GM12878 (cell line): Measurements from ENCODE around the gene SEBOX. TPM values are rescaled to one million over a fixed set of nuclear protein-coding genes. Genes with fewer than 3 reads are reported as not detected.

Source experiments
- ATAC-seq: fragments of 200-7000 bp; cut with Tn5 transposase; 3 replicates; pipeline ENCODE4 v1.9.1; 2020; ENCODE audit warnings: mild to moderate bottlenecking, moderate library complexity
- BruUV-seq: library from RNA; stranded (reverse); fragments of 400-500 nt; replicated peaks from 2 replicates; lab custom pipeline; 2021; lab: Mats Ljungman, UMichigan
- CTCF ChIA-PET: fragments of 300-600 bp; sonication (Branson Sonifier 250); formaldehyde crosslinking; extraction: SDS; loops from one replicate; lab custom pipeline; 2021; ENCODE audit warnings: inconsistent platforms; lab: Yijun Ruan, JAX
- POLR2A ChIA-PET: fragments of 350-600 bp; formaldehyde crosslinking; extraction: SDS; loops from one replicate; lab custom pipeline; 2021; ENCODE audit warnings: inconsistent platforms; lab: Charles Lee
- RAD21 ChIA-PET: fragments of 300-600 bp; sonication (Branson Sonifier 250); formaldehyde crosslinking; loops from one replicate; lab custom pipeline; 2023; ENCODE audit warnings: antibody characterized with exemption; ENCODE audit not compliant: unreplicated experiment; lab: Charles Lee
- SMC1A ChIA-PET: fragments of 300-600 bp; sonication (Branson Sonifier 250); formaldehyde crosslinking; loops from one replicate; lab custom pipeline; 2023; ENCODE audit not compliant: unreplicated experiment, uncharacterized antibody; lab: Charles Lee
- DNase-seq: peaks from one replicate; pipeline ENCODE4 v3.0.0-alpha.2; 2011; ENCODE audit warnings: low read depth, low spot score
- FAIRE-seq: peaks from 3 replicates; lab custom pipeline; 2011; peaks lifted over from hg19 to GRCh38; lab: Jason Lieb, UNC
- H2AFZ ChIP-seq: 2 replicates; pipeline ENCODE4 v1.6.0; 2011; ENCODE audit warnings: low read depth, low read length, control low read depth; ENCODE audit not compliant: control insufficient read depth
- H3K27ac ChIP-seq: 2 replicates; pipeline ENCODE4 v1.5.1; 2011; ENCODE audit warnings: control low read depth; ENCODE audit not compliant: control insufficient read depth, insufficient read depth
- H3K27me3 ChIP-seq, 2 experiments: replicated peaks in 1 of 2; 2 replicates each; pipeline versions ENCODE4 v1.6.0 to v1.6.1; 2011; ENCODE audit warnings: low read length in 1 of 2; ENCODE audit not compliant: control insufficient read depth in 2 of 2, insufficient read depth in 2 of 2
- H3K36me3 ChIP-seq, 2 experiments: 2 replicates each; pipeline ENCODE4 v1.5.1; 2011; ENCODE audit warnings: low read length in 1 of 2; ENCODE audit not compliant: control insufficient read depth in 2 of 2, insufficient read depth in 2 of 2
- H3K4me1 ChIP-seq: 2 replicates; pipeline ENCODE4 v1.6.1; 2011; ENCODE audit warnings: mild to moderate bottlenecking, low read length, moderate library complexity, mixed read lengths; ENCODE audit not compliant: control insufficient read depth, insufficient read depth
- H3K4me2 ChIP-seq: 2 replicates; pipeline ENCODE4 v1.6.0; 2011; ENCODE audit warnings: control low read depth; ENCODE audit not compliant: control insufficient read depth, insufficient read depth
- H3K4me3 ChIP-seq: fragments of 200-600 bp; sonication (generic); 2 replicates; pipeline ENCODE4 v1.5.1; 2016
- H3K79me2 ChIP-seq: 2 replicates; pipeline ENCODE4 v1.6.0; 2011; ENCODE audit warnings: low read length; ENCODE audit not compliant: control insufficient read depth, insufficient read depth
- H3K9ac ChIP-seq: 2 replicates; pipeline ENCODE4 v1.8.0; 2011; ENCODE audit warnings: low read length, control low read depth, mixed read lengths; ENCODE audit not compliant: control insufficient read depth, insufficient read depth
- H3K9me3 ChIP-seq: replicated peaks from 3 replicates; pipeline ENCODE4 v1.5.1; 2011; ENCODE audit warnings: mild to moderate bottlenecking, low read length; ENCODE audit not compliant: control insufficient read depth, insufficient read depth
- H4K20me1 ChIP-seq: 2 replicates; pipeline ENCODE4 v1.6.0; 2011; ENCODE audit not compliant: control insufficient read depth, insufficient read depth
- ASH2L ChIP-seq: fragments of 300-600, 200-600 bp; sonication (generic); IDR thresholded peaks from 2 replicates; pipeline ENCODE4 v1.6.1; 2017; ENCODE audit warnings: low read depth, mild to moderate bottlenecking, borderline replicate concordance
- ATF2 ChIP-seq: IDR thresholded peaks from 2 replicates; pipeline ENCODE4 v1.6.1; 2012; ENCODE audit warnings: low read length, inconsistent platforms
- BACH1 ChIP-seq: fragments of 450-650 bp; IDR thresholded peaks from 2 replicates; pipeline ENCODE4 v1.6.1; 2017; ENCODE audit warnings: mild to moderate bottlenecking, borderline replicate concordance
- HDAC2 ChIP-seq: fragments of 200-600 bp; sonication (generic); IDR thresholded peaks from 2 replicates; pipeline ENCODE4 v1.6.1; 2017
- MEF2A ChIP-seq: IDR thresholded peaks from 2 replicates; pipeline ENCODE4 v1.6.1; 2011; ENCODE audit warnings: low read depth, mild to moderate bottlenecking, low read length, moderate library complexity; ENCODE audit not compliant: insufficient read depth
- NFIC ChIP-seq: IDR thresholded peaks from 2 replicates; pipeline ENCODE4 v1.6.1; 2012; ENCODE audit warnings: low read depth, mild to moderate bottlenecking, inconsistent platforms, low read length, moderate library complexity
- POLR2A ChIP-seq: IDR thresholded peaks from 2 replicates; pipeline ENCODE4 v1.6.1; 2011; ENCODE audit warnings: low read depth, mild to moderate bottlenecking, low read length
- SIN3A ChIP-seq: IDR thresholded peaks from 2 replicates; pipeline ENCODE4 v1.6.1; 2012; ENCODE audit warnings: low read depth, low read length, improper control_type of control experiment
- SP1 ChIP-seq: IDR thresholded peaks from one replicate; pipeline ENCODE4 v1.6.1; 2011; ENCODE audit warnings: low read depth, low read length
- SRF ChIP-seq, 2 experiments: IDR thresholded peaks; 2 replicates each; pipeline ENCODE4 v1.6.1; 2011; ENCODE audit warnings: low read depth in 2 of 2, low read length in 2 of 2, mild to moderate bottlenecking in 1 of 2, moderate library complexity in 1 of 2
- SUPT20H ChIP-seq: IDR thresholded peaks from 2 replicates; pipeline ENCODE4 v1.6.1; 2011; ENCODE audit warnings: low read depth, mild to moderate bottlenecking, low read length, moderate library complexity, borderline replicate concordance; ENCODE audit not compliant: control insufficient read depth
- TBL1XR1 ChIP-seq: IDR thresholded peaks from 2 replicates; pipeline ENCODE4 v1.6.1; 2012; ENCODE audit warnings: low read depth, low read length, improper control_type of control experiment
- YY1 ChIP-seq: IDR thresholded peaks from 2 replicates; pipeline ENCODE4 v1.6.1; 2011; ENCODE audit warnings: low read depth, mild to moderate bottlenecking, low read length
- ZNF274 ChIP-seq: IDR thresholded peaks from one replicate; pipeline ENCODE4 v1.8.0; 2011; ENCODE audit not compliant: insufficient read length, insufficient read depth
- WGBS: methylation state at CpG from one replicate; pipeline ENCODE4 v1.1.6; 2016; ENCODE audit warnings: low lambda C conversion rate; ENCODE audit not compliant: insufficient replicate concordance, insufficient coverage; ENCODE audit errors: missing lambda C conversion rate; 5-methylcytosine and 5-hydroxymethylcytosine counted together
- in situ Hi-C: fragments of 300-500 bp; cut with MboI; formaldehyde crosslinking; loops from 9 replicates; pipeline ENCODE4 v1.14.3; 2018; ENCODE audit warnings: mixed read lengths
- intact Hi-C: fragments of 100-400 bp; cut with micrococcal nuclease; formaldehyde crosslinking; loops from one replicate; pipeline ENCODE4 v1.14.2; 2022; ENCODE audit not compliant: unreplicated experiment
- polyA plus RNA-seq, 11 experiments: library from polyadenylated mRNA; depleted of rRNA in 4 of 11; unstranded in 6 of 11; stranded (reverse) in 5 of 11; fragments of >200 nt; fragmentation: Nextera tagmentation in 4 of 11; fragmentation: Illumina TruSeq in 1 of 11; extraction: Ambion mirVana in 4 of 11; extraction: Trizol in 1 of 11; gene quantifications; 1 replicate in 1 of 11; 2 replicates in 10 of 11; pipeline versions ENCODE4 v1.2.1 to v1.2.3, GENCODE V29; 2011 to 2016; ENCODE audit warnings: inconsistent platforms in 2 of 11, missing spikeins in 2 of 11, low read depth in 1 of 11
- total RNA-seq, 4 experiments: library from RNA; depleted of rRNA in 3 of 4; stranded (reverse); fragments of >200 nt in 3 of 4; fragmentation: Illumina TruSeq in 1 of 4; extraction: Trizol in 1 of 4; gene quantifications; 2 replicates each; pipeline versions ENCODE4 v1.2.1 to v1.2.3, GENCODE V29; 2013 to 2021

SEBOX gene
- total and polyA plus RNA-seq, 10 of the 15 experiments (the other 5 are each of a cell fraction or from before 2014, with no cell fraction given): not detected

- H3K27ac ChIP-seq: no peak overlapping the region
- no peaks in the 10 kb centered on the region for H3K9me3 ChIP-seq
- H3K27me3 ChIP-seq: no peaks in the 10 kb centered on the region
- 98% methylated on average over 10 of the region's 10 CpGs for WGBS
- intact Hi-C loops (no loop called here), in situ Hi-C loops (no loop called here)
- RAD21 ChIA-PET: no interaction called here
- ATAC-seq (no peak), DNase-seq (no peak), FAIRE-seq (no peak)
- H3K4me2 ChIP-seq: no peak overlapping the region
- POLR2A ChIA-PET: no interaction called here
- H4K20me1 ChIP-seq: no peaks in the 10 kb centered on the region
- H3K79me2 ChIP-seq: no peaks in the 10 kb centered on the region
- H2AFZ ChIP-seq: no peak overlapping the region
- CTCF ChIA-PET: interaction anchor here (1.7 kb wide), 1 partner anchor 24 kb away, joined by 5 read pairs; no protein-coding TSS in a partner anchor
- TF ChIP-seq SIN3A (no peak), MEF2A (no peak), NFIC (no peak), SRF (IDR thresholded peaks at IDR 0.05; ENCODE audit: low read depth in 2 of 2, low read length in 2 of 2) (no peak), SUPT20H (no peak), ASH2L (no peak), HDAC2 (no peak), POLR2A (no peak), SP1 (no peak), YY1 (no peak), ATF2 (no peak), BACH1 (no peak), TBL1XR1 (no peak), ZNF274 (no peak)
- SMC1A ChIA-PET: no interaction called here
- no peak overlapping the region for H3K4me3 ChIP-seq
- H3K9ac ChIP-seq: no peak overlapping the region
- no peaks in the 10 kb centered on the region for H3K4me1 ChIP-seq
- peaks cover 0 to 15% of the 10 kb centered on the region in 2 experiments; a peak in 3 of 4 replicates for H3K36me3 ChIP-seq
- no TSS peak for BruUV-seq
Measured at GRCh38 chr17:28392491-28392890, 27.5 kb upstream of the SEBOX start.
